Astrocyte (in vitro differentiated cells and primary cell): ENCODE results near the gene SPATC1L. TPM values are rescaled to one million over a fixed set of nuclear protein-coding genes. Genes with fewer than 3 reads are reported as not detected.

ENCODE experiments used
- DNase-seq: peaks from one replicate; pipeline ENCODE4 v3.0.0-alpha.2; 2010; ENCODE audit warnings: low read depth
- FAIRE-seq: peaks from 2 replicates; lab custom pipeline; 2011; peaks lifted over from hg19 to GRCh38; lab: Jason Lieb, UNC
- H2AFZ ChIP-seq: 2 replicates; pipeline ENCODE4 v1.6.0; 2012; ENCODE audit warnings: low read depth, low read length, inconsistent platforms
- H3K27ac ChIP-seq: 2 replicates; pipeline ENCODE4 v1.5.1; 2011; ENCODE audit warnings: low read depth, low read length, inconsistent platforms
- H3K27me3 ChIP-seq: 2 replicates; pipeline ENCODE4 v1.6.0; 2011; ENCODE audit warnings: low read length, inconsistent platforms; ENCODE audit not compliant: insufficient read depth
- H3K36me3 ChIP-seq: 2 replicates; pipeline ENCODE4 v1.5.1; 2011; ENCODE audit warnings: low read length, inconsistent platforms; ENCODE audit not compliant: insufficient read depth
- H3K4me1 ChIP-seq: 2 replicates; pipeline ENCODE4 v1.5.1; 2011; ENCODE audit warnings: low read length, inconsistent platforms; ENCODE audit not compliant: insufficient read depth
- H3K4me2 ChIP-seq: 2 replicates; pipeline ENCODE4 v1.6.0; 2012; ENCODE audit warnings: low read length, inconsistent platforms
- H3K4me3 ChIP-seq: 2 replicates; pipeline ENCODE4 v1.5.1; 2011; ENCODE audit warnings: low read depth, mild to moderate bottlenecking, low read length, inconsistent platforms; ENCODE audit not compliant: insufficient read depth
- H3K79me2 ChIP-seq: 2 replicates; pipeline ENCODE4 v1.6.0; 2012; ENCODE audit warnings: mild to moderate bottlenecking, low read length, inconsistent platforms; ENCODE audit not compliant: insufficient read depth
- H3K9ac ChIP-seq: 2 replicates; pipeline ENCODE4 v1.6.0; 2012; ENCODE audit warnings: mild to moderate bottlenecking, low read length, inconsistent platforms
- H3K9me3 ChIP-seq: 2 replicates; pipeline ENCODE4 v1.5.1; 2012; ENCODE audit warnings: low read depth, mild to moderate bottlenecking, low read length, inconsistent platforms; ENCODE audit not compliant: insufficient read depth
- H4K20me1 ChIP-seq: 2 replicates; pipeline ENCODE4 v1.6.0; 2012; ENCODE audit warnings: low read length, inconsistent platforms; ENCODE audit not compliant: insufficient read depth
- H3K27ac Mint-ChIP-seq: one replicate; pipeline ENCODE4 v1.8.0; 2021; ENCODE audit warnings: mild to moderate bottlenecking, mixed read lengths; ENCODE audit not compliant: unreplicated experiment
- H3K27me3 Mint-ChIP-seq: one replicate; pipeline ENCODE4 v1.8.0; 2021; ENCODE audit warnings: low read depth, mixed read lengths; ENCODE audit not compliant: unreplicated experiment
- H3K36me3 Mint-ChIP-seq: one replicate; pipeline ENCODE4 v1.8.0; 2021; ENCODE audit warnings: low read depth, mixed read lengths; ENCODE audit not compliant: unreplicated experiment
- H3K4me1 Mint-ChIP-seq: one replicate; pipeline ENCODE4 v1.8.0; 2021; ENCODE audit warnings: low read depth, mixed read lengths; ENCODE audit not compliant: unreplicated experiment
- H3K4me3 Mint-ChIP-seq: one replicate; pipeline ENCODE4 v1.8.0; 2021; ENCODE audit warnings: mild to moderate bottlenecking, moderate library complexity, mixed read lengths; ENCODE audit not compliant: unreplicated experiment
- H3K9me3 Mint-ChIP-seq: one replicate; pipeline ENCODE4 v1.8.0; 2021; ENCODE audit warnings: mild to moderate bottlenecking, mixed read lengths; ENCODE audit not compliant: unreplicated experiment
- CTCF ChIP-seq: IDR thresholded peaks from 2 replicates; pipeline ENCODE4 v1.5.1; 2011; ENCODE audit warnings: low read depth, mild to moderate bottlenecking, inconsistent platforms, low read length, moderate library complexity; ENCODE audit not compliant: insufficient read depth
- EZH2 ChIP-seq: IDR thresholded peaks from 2 replicates; pipeline ENCODE4 v1.6.1; 2012; ENCODE audit warnings: mild to moderate bottlenecking, low read length, inconsistent platforms; ENCODE audit not compliant: insufficient read depth
- total RNA-seq: library from RNA; stranded (reverse); gene quantifications from 2 replicates; pipeline ENCODE4 v1.2.1, GENCODE V29; 2021

The SPATC1L gene
- total RNA-seq, 1 donor from 2014 or later, result 17.8 TPM

- no peak overlapping the region for H3K4me2 ChIP-seq
- H3K79me2 ChIP-seq, result peaks cover 21% of the 10 kb centered on the region
- no peak overlapping the region for H2AFZ ChIP-seq
- H3K4me3 Mint-ChIP-seq, result no peak overlapping the region
- H3K4me3 ChIP-seq, result no peak overlapping the region
- no peak overlapping the region for H3K27ac Mint-ChIP-seq
- H3K9ac ChIP-seq, result no peak overlapping the region
- DNase-seq (no peak), FAIRE-seq (no peak)
- no peaks in the 10 kb centered on the region for H3K9me3 ChIP-seq
- H3K27me3 ChIP-seq, result no peaks in the 10 kb centered on the region
- H3K27ac ChIP-seq, result no peak overlapping the region
- no peaks in the 10 kb centered on the region for H3K27me3 Mint-ChIP-seq
- TF ChIP-seq EZH2, result no peak
- no peak for TF ChIP-seq CTCF
- H3K36me3 Mint-ChIP-seq, result peaks cover 19% of the 10 kb centered on the region
- H3K4me1 Mint-ChIP-seq, result peaks cover 2% of the 10 kb centered on the region
- H3K36me3 ChIP-seq, result no peaks in the 10 kb centered on the region
- no peaks in the 10 kb centered on the region for H3K4me1 ChIP-seq
- peaks cover 71% of the 10 kb centered on the region for H4K20me1 ChIP-seq
- no peaks in the 10 kb centered on the region for H3K9me3 Mint-ChIP-seq
Observed at GRCh38 chr21:46218906-46219590, 34.8 kb upstream of the SPATC1L start.

GRCh38 chr21:46217511-46218196 lies 33.4 kb upstream of the SPATC1L start:
- Histone ChIP-seq H3K27ac (no peak overlapping the region), H3K4me2 (no peak overlapping the region), H3K4me3 (no peak overlapping the region), H3K36me3 (no peaks in the 10 kb centered on the region), H3K4me1 (no peaks in the 10 kb centered on the region), H2AFZ (no peak overlapping the region), H4K20me1 (peaks cover 73% of the 10 kb centered on the region), H3K27me3 (no peaks in the 10 kb centered on the region), H3K9me3 (no peaks in the 10 kb centered on the region), H3K79me2 (peaks cover 14% of the 10 kb centered on the region), H3K9ac (no peak overlapping the region)
- H3K27me3 Mint-ChIP-seq, result no peaks in the 10 kb centered on the region
- no peaks in the 10 kb centered on the region for H3K4me1 Mint-ChIP-seq
- H3K9me3 Mint-ChIP-seq, result no peaks in the 10 kb centered on the region
- peaks cover 19% of the 10 kb centered on the region for H3K36me3 Mint-ChIP-seq
- FAIRE-seq (no peak), DNase-seq (no peak)
- H3K4me3 Mint-ChIP-seq, result no peak overlapping the region
- H3K27ac Mint-ChIP-seq, result no peak overlapping the region
- TF ChIP-seq CTCF (no peak), EZH2 (no peak)
